Naive thymus-derived CD8-positive, alpha-beta T cell (primary cell): ENCODE measurements around the gene PRXL2A. TPM values are rescaled to one million over a fixed set of nuclear protein-coding genes. Genes with fewer than 3 reads are reported as not detected.
A peak's percentile ranks its signal among the peaks of the same experiment; 100 is the strongest.
"Not testable (repeated sequence)": the region's sequence is repeated elsewhere in the genome, so short reads cannot be mapped to it uniquely, and the experiment has no call there.

ENCODE experiments used
- ATAC-seq, 2 donors: fragments of 150-1000 bp; cut with Tn5 transposase in 1 of 2; sonication (Bioruptor Pico), chemical (Tn5 transposase) in 1 of 2; 1 replicate in 1 of 2; 2 replicates in 1 of 2; pipeline ENCODE4 v1.10.0; 2021; ENCODE audit warnings: mild to moderate bottlenecking in 2 of 2, moderate library complexity in 2 of 2
- POLR2A ChIA-PET: fragments of 350-600 bp; sonication (Branson Sonifier 250); formaldehyde crosslinking; loops from one replicate; lab custom pipeline; 2021; ENCODE audit warnings: antibody characterized with exemption; lab: Charles Lee
- DNase-seq, 10 donors: peaks; one replicate each; pipeline versions ENCODE4 v3.0.0 to v3.0.0-alpha.2; 2020 to 2022
- H3K27ac Mint-ChIP-seq, 10 donors: one replicate each; pipeline ENCODE4 v1.8.0; 2020 to 2022; ENCODE audit warnings: mild to moderate bottlenecking in 10 of 10, mixed read lengths in 10 of 10, moderate library complexity in 4 of 10, inconsistent platforms in 1 of 10
- H3K27me3 Mint-ChIP-seq, 5 donors: one replicate each; pipeline ENCODE4 v1.8.0; 2021 to 2022; ENCODE audit warnings: mixed read lengths in 5 of 5
- H3K36me3 Mint-ChIP-seq, 3 donors: one replicate each; pipeline ENCODE4 v1.8.0; 2020 to 2022; ENCODE audit warnings: mixed read lengths in 3 of 3, mild to moderate bottlenecking in 2 of 3, inconsistent platforms in 1 of 3
- H3K4me1 Mint-ChIP-seq, 4 donors: one replicate each; pipeline ENCODE4 v1.8.0; 2021 to 2022; ENCODE audit warnings: mixed read lengths in 4 of 4
- H3K4me3 Mint-ChIP-seq, 10 donors: one replicate each; pipeline ENCODE4 v1.8.0; 2020 to 2022; ENCODE audit warnings: mild to moderate bottlenecking in 10 of 10, mixed read lengths in 10 of 10, moderate library complexity in 6 of 10, inconsistent platforms in 1 of 10
- H3K9me3 Mint-ChIP-seq, 9 donors: one replicate each; pipeline ENCODE4 v1.8.0; 2020 to 2022; ENCODE audit warnings: mixed read lengths in 9 of 9, mild to moderate bottlenecking in 3 of 9, inconsistent platforms in 1 of 9, moderate library complexity in 1 of 9
- polyA plus RNA-seq, 3 donors: library from polyadenylated mRNA; unstranded; fragments of 300-500 nt; fragmentation: Illumina TruSeq; gene quantifications; one replicate each; pipeline ENCODE4 v1.2.3, GENCODE V29; 2021
- total RNA-seq, 8 experiments: library from RNA in 2 of 8; stranded (reverse) in 2 of 8; gene quantifications; one replicate each; pipeline ENCODE4 v1.2.3 and lab custom pipeline; 2021 to 2026

PRXL2A gene
- total and polyA plus RNA-seq, 5 experiments from 2014 or later: 10.2 to 21.3 (median 13.8) TPM

DNA sequence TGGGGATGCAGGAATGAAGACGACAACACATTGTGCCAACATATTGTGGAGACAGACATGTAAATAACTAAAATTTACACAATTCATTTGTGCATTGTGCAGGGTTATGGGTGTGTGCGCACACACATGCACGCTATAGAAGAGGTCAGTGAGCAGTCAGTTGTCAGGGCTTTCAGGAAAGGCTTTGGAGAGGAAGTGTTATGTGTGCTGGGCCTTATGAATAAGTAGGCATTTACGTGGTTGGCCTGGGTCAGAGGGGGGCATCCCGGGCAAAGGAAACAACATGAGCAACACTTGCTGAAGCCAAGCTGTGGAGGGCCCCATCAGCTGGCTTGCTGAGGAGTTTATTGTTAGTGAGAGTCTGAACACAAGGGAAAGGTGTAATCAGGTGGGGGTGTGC lies 4.1 kb downstream of the PRXL2A start:
- no peaks in the 10 kb centered on the region for H3K36me3 Mint-ChIP-seq
- DNase-seq (no peak), ATAC-seq (no peak)
- POLR2A ChIA-PET: interaction anchor here (0.9 kb wide), 1 partner anchor 32 kb away, joined by 3 read pairs; no protein-coding TSS in a partner anchor
- peaks cover 0 to 4% (median 0%) of the 10 kb centered on the region in 5 donors for H3K27me3 Mint-ChIP-seq
- H3K4me3 Mint-ChIP-seq: no peak overlapping the region
- no peaks in the 10 kb centered on the region for H3K9me3 Mint-ChIP-seq
- H3K4me1 Mint-ChIP-seq: peaks cover 18 to 52% (median 30%) of the 10 kb centered on the region in 4 donors
- H3K27ac Mint-ChIP-seq: peak overlapping the region in 1 of 10 donors; percentile 8

DNA sequence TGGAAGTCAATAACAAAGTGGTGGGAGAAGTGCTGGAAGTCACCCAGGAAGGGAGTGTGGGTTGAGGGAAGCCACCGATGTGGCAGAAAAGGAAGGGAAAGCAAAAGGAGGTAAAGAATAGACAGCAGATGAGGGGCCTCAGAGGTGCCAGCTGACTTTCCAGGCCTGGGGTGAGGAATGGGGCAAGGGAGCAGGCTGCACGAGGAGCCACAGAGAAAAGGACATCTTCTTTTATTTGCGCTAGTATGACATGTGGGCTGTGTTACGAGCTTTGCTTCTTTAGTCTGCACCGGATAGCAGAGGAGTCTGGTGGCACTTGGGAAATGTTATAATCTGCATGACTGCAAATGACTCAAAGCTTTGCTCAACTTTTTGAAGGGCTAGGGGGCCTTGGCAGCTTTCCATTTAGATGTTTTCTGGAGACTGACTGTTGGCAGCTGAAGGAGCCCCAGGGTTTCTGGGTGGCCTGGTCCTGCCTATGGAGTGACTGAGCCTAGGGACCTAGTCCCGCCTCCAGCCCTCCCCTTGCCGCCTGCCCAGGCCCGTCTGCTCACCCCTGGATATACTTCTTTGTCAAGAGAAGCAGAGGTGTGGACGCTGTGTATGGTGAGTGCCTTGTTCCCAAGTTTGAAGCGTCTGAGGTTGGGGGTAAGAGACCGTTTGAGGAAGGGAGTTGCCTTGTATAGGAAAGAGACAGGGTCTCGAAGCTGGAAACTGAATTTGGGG lies 5.1 kb downstream of the PRXL2A start:
- Mint-ChIP-seq H3K4me1 (peaks cover 12 to 45% (median 25%) of the 10 kb centered on the region in 4 donors), H3K36me3 (no peaks in the 10 kb centered on the region), H3K4me3 (no peak overlapping the region), H3K9me3 (no peaks in the 10 kb centered on the region), H3K27me3 (no peaks in the 10 kb centered on the region), H3K27ac (peak overlapping the region in 2 of 10 donors; percentile 40 to 45)
- POLR2A ChIA-PET: interaction anchor here (0.9 kb wide), 1 partner anchor 31 kb away, joined by 3 read pairs; no protein-coding TSS in a partner anchor
- DNase-seq: no peak
- ATAC-seq: no peak

DNA sequence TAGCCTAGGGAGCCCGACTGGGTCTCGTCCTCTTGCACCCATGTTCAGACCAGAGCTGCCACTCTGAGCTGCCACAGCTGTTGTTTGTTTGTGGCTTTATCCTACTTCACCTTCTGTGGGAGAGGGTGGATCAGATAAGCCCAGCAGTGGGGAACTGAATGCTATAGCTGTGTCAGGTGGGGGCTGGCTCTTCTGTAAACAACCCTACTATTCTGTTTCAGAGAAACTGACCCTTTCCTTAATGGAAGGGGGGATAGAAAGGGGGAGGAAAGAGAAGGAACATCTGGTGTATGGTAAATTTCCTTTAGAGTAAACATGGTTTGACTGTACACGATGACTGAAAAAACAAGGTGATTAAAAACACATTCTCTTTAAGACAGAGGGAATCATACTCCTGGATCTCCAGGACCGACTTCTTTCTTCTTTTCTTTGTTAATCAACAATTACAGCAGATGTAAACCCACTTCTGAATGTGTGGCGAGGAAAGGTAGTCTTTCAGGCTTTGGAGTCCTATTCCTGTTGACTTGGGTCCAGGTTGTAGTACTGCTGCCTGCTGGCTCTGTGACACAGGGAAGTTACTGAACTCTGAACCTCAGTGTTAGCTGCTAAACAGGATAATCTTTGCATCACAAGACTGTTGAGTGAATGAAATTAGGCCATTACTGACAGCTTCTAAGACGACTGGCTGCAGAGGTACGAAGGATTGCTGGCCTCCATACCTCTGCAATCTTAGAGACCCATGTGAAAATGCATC lies 6.0 kb downstream of the PRXL2A start:
- H3K27me3 Mint-ChIP-seq: no peaks in the 10 kb centered on the region

DNA sequence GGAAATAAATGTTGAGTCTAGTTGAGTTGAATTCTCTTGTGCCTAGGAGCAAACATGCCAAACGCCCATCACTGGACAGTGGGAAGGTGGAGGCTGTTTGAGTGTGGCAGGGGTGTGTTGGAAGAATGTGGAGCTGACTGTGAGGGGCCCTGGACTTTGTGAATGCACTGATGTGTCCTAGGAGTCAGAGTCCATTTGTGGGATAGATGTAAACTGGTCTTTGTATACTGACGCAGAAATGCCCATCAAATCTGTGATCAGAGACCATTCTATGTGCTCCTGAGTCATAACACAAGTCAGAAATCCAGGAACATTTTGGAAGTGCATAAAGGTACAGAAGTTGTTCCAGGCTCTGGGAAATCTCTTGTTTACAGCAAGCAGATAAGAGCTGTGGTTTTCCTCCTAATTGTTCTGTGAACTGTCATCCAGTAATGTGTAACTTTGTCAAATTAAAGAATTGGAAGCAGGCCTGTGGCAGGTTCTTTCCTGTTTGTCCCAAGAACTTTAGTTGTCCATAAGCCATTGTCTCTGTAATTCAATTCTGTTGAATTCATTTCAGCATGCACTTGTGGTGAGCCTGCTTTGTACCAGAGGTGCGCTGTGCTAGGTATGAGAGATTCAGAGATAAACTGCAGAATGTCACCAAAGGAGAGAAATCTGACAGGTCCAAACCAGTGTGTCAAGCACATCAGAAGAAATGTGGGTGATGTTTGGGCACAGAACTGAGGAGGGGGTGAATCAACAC lies 7.6 kb downstream of the PRXL2A start:
- Mint-ChIP-seq H3K27me3 (no peaks in the 10 kb centered on the region), H3K4me1 (peaks cover 10 to 25% (median 13%) of the 10 kb centered on the region in 4 donors), H3K27ac (peak overlapping the region in 3 of 10 donors; percentile 57 to 82 (median 63)), H3K36me3 (peaks cover 0 to under 1% (median 0%) of the 10 kb centered on the region in 3 donors), H3K4me3 (no peak overlapping the region), H3K9me3 (no peaks in the 10 kb centered on the region)
- ATAC-seq (no peak), DNase-seq (no peak)
- POLR2A ChIA-PET: no interaction called here

More for the DNA sequence above, 6.0 kb downstream of the PRXL2A start:
- Mint-ChIP-seq H3K9me3 (no peaks in the 10 kb centered on the region), H3K27ac (peak overlapping the region in 2 of 10 donors; percentile 40 to 47), H3K4me1 (peaks cover 8 to 39% (median 22%) of the 10 kb centered on the region in 4 donors), H3K36me3 (no peaks in the 10 kb centered on the region), H3K4me3 (no peak overlapping the region)
- DNase-seq (no peak), ATAC-seq (no peak)
- POLR2A ChIA-PET: no interaction called here

DNA sequence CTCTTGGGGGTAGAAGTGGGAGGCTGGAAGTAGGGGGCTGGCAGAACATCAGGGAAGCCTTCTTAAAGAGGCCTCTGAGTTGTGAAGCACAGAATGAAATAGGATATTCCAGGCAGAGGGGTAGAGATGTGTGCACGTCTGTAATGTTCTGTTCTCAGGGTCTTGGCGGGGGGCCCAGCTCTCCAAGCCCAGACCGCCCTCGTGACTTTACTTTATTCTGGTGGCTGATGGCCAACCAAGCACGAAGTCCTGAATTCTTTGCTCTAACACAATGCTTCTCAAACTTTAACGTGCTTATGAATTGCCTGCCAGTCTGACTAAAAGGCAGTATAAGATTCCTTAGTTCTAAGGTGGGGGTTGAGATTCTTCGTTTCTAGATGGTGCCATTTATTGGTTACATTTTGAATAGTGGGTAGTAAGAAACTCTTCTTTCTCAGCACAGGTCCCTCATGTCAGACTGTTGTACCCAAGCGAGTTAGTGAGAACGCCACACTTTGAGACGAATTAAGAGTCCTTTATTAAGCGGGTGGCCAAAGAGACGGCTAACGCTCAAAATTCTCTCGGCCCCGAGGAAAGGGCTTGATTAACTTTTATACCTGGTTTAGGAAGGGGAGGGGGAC lies 8.2 kb downstream of the PRXL2A start:
- Mint-ChIP-seq H3K9me3 (no peaks in the 10 kb centered on the region), H3K4me1 (peaks cover 10 to 23% (median 13%) of the 10 kb centered on the region in 4 donors), H3K4me3 (no peak overlapping the region), H3K36me3 (peaks cover 0 to 8% (median 0%) of the 10 kb centered on the region in 3 donors), H3K27me3 (no peaks in the 10 kb centered on the region), H3K27ac (peak overlapping the region in 2 of 10 donors; percentile 57 to 82)
- DNase-seq (no peak), ATAC-seq (no peak)
- POLR2A ChIA-PET: no interaction called here

DNA sequence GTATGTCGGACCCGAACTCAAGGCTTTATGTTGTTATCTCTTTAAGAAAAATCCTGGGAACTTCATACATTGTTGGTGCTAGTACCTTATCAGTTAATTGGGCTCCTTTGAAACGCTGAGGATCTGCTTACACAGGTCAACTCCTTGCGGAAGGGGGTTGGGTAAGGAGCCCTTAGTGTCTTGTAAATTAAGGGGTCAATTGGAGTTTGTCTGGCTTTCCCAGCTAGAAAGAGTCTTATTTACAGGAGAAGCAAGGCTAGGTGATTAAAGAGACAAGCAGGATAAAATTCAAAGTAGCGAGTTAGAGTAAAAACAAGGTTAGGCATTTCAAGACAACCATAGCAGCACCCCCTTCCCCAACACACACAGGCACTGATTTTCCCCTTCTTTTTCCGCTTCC lies 8.9 kb downstream of the PRXL2A start:
- H3K27me3 Mint-ChIP-seq, H3K9me3 Mint-ChIP-seq, POLR2A ChIA-PET, DNase-seq, ATAC-seq, H3K27ac Mint-ChIP-seq, H3K4me3 Mint-ChIP-seq: not testable (repeated sequence)
- peaks cover 0 to 14% (median 4%) of the 10 kb centered on the region in 3 donors for H3K36me3 Mint-ChIP-seq
- peaks cover 10 to 21% (median 16%) of the 10 kb centered on the region in 4 donors for H3K4me1 Mint-ChIP-seq

DNA sequence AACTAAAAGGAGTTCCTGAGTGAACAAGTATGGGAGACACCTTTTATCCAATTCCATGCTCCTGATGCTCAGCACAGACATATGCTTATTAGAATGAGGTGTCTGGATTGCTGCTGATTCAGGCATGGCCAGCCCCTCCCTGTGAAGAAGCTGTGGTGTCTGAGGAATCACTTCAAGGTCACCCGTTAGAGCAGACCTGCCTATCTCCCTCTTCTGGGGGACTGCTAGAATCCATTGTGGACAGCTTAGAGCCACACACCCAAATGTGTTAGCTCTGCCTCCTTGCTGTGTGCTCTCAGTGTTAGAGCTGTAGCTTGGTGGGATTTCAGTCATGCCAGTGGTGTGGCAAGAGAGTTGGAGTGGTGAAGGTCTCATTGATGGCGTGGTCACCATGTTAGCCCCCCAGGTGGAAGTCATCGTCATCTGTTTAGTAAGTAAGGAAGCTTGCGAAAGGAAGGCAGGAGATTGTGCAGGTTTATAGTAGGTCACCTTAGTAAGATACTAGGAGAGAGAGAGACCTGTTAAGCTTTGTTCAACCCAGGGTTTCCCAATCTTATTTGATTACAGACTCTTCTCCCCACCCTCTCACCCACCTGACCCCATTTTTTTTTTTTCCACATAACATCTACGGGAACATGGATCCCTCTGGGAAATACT lies 12.8 kb downstream of the PRXL2A start:
- POLR2A ChIA-PET: interaction anchor here (0.6 kb wide), 1 partner anchor 19 kb away, joined by 5 read pairs; no protein-coding TSS in a partner anchor
- H3K27ac Mint-ChIP-seq: no peak overlapping the region
- H3K9me3 Mint-ChIP-seq: no peaks in the 10 kb centered on the region
- no peak overlapping the region for H3K4me3 Mint-ChIP-seq
- peaks cover 0 to 16% (median 3%) of the 10 kb centered on the region in 4 donors for H3K4me1 Mint-ChIP-seq
- ATAC-seq: no peak
- peaks cover 0 to 27% (median 19%) of the 10 kb centered on the region in 3 donors for H3K36me3 Mint-ChIP-seq
- no peak for DNase-seq
- H3K27me3 Mint-ChIP-seq: no peaks in the 10 kb centered on the region

DNA sequence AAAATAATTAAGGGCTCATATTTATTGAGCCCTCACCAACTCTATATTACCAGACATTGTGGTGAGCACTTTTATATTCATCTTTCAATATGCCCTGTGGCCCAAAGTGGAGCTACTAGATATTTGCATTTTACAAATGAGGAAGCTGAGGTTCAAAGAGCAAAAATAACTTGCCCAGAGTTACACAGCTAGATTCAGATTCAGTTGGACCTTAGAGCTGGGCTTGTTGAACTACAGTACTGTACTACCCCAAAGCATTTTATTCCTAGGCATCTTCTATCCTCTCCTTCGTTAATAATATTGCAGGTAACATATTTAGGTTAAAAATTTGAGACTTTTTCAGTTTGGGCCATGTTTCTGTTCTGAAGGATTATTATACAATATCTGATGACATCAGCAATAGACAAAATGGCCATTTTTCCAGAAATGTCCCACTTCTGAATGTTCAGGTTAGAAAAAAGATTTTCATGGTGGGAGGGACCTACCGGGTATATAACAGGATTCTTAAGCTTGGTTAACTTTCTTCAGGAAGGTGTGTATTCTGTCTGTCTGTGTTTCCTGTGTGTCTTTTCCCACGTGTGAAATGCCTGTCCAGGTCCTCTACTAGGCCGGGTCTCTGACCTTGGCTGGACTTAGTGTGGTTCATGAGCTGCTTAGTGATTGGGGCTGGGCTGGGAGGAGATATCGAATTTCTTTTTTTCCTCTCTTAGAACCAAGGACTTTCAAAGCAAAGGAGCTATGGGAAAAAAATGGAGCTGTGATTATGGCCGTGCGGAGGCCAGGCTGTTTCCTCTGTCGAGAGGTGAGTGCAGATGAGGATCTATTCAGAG lies 13.6 kb downstream of the PRXL2A start:
- Mint-ChIP-seq H3K4me1 (peaks cover 0 to 16% (median 0%) of the 10 kb centered on the region in 4 donors), H3K4me3 (no peak overlapping the region), H3K27ac (no peak overlapping the region), H3K27me3 (no peaks in the 10 kb centered on the region), H3K36me3 (peaks cover 0 to 35% (median 22%) of the 10 kb centered on the region in 3 donors), H3K9me3 (no peaks in the 10 kb centered on the region)
- no peak for DNase-seq
- POLR2A ChIA-PET: no interaction called here
- ATAC-seq: no peak

DNA sequence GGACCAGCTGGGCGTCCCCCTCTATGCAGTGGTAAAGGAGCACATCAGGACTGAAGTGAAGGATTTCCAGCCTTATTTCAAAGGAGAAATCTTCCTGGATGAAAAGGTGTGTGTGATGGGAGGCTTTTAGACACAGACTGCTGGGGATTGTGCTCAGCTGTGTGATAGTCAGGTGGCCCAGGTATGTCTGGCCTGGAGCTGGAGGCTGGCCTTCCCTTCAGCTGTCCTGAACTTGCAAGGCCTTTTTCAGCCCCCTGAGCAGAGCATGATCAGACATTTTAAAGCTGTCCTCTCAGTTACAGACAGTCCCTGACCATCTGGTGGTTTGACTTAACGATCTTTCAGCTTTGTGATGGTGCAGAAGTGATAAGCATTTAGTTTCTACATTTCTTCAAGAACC lies 17.6 kb downstream of the PRXL2A start:
- Mint-ChIP-seq H3K4me3 (no peak overlapping the region), H3K9me3 (no peaks in the 10 kb centered on the region), H3K27me3 (no peaks in the 10 kb centered on the region), H3K4me1 (peaks cover 0 to 11% (median 1%) of the 10 kb centered on the region in 4 donors), H3K27ac (peak overlapping the region in 1 of 10 donors; percentile 20), H3K36me3 (peaks cover 0 to 58% (median 37%) of the 10 kb centered on the region in 3 donors)
- ATAC-seq (no peak), DNase-seq (no peak)
- POLR2A ChIA-PET: interaction anchor here (1.1 kb wide), 1 partner anchor 8 kb away, joined by 3 read pairs; no protein-coding TSS in a partner anchor

DNA sequence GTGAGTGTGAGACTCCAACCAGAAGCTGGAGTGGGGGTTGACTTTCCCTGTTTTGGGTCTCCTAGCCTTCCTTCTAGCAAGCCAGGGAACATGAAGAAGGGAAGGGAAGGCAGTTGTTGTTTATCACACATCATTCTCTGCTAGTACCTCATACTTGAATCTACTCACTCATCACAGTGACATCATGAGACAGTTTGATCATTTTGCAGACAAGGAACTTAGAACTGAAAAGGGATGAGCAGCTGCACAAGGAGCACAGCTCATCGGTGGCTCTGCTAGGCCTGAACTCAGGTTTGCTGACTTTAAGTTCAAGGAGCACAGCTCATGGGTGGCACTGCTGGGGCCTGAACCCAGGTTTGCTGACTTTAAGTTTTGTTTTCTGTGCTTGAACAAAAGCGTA lies 19.2 kb downstream of the PRXL2A start:
- Mint-ChIP-seq H3K4me1 (peaks cover 0 to 4% (median 0%) of the 10 kb centered on the region in 4 donors), H3K27me3 (no peaks in the 10 kb centered on the region), H3K36me3 (peaks cover 0 to 54% (median 33%) of the 10 kb centered on the region in 3 donors), H3K27ac (no peak overlapping the region), H3K9me3 (no peaks in the 10 kb centered on the region), H3K4me3 (no peak overlapping the region)
- DNase-seq: no peak
- ATAC-seq: no peak
- POLR2A ChIA-PET: no interaction called here

DNA sequence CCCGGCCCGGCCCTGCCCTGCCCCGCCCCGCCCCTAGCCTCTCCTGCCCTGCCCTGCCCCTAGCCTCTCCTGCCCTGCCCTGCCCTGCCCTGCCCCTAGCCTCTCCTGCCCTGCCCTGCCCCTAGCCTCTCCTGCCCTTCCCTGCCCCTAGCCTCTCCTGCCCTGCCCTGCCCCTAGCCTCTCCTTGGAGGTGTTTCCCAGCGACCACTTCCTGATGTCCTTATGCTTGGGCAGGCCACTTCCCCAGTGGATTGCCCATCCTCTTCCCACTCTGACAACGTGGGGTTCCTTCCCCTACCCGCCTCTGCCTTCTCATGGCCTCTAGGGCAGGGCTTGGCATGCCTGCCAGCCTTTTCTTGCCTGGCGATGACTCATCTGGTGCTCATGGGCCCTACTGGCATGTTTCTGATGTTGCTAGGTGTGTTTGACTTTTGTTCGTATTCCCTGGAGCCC lies 21.2 kb downstream of the PRXL2A start:
- Mint-ChIP-seq H3K27ac (no peak overlapping the region), H3K4me1 (peaks cover 0 to 4% (median 0%) of the 10 kb centered on the region in 4 donors), H3K27me3 (no peaks in the 10 kb centered on the region), H3K4me3 (no peak overlapping the region), H3K36me3 (peaks cover 0 to 49% (median 24%) of the 10 kb centered on the region in 3 donors), H3K9me3 (no peaks in the 10 kb centered on the region)
- DNase-seq: no peak
- POLR2A ChIA-PET: interaction anchor here (0.7 kb wide), 1 partner anchor 23 kb away, joined by 7 read pairs; no protein-coding TSS in a partner anchor
- no peak for ATAC-seq
